ENCODE results near the gene BCAP31.
"Not testable (repeated sequence)": the region's sequence is repeated elsewhere in the genome, so short reads cannot be mapped to it uniquely, and the experiment has no call there.

BCAP31 gene

GRCh38 chrX:153734871-153735270 lies 10.7 kb upstream of the BCAP31 start:
- Mint-ChIP-seq H3K9me3 (peaks cover 33% of the 10 kb centered on the region), H3K27ac (no peak overlapping the region), H3K4me1 (no peaks in the 10 kb centered on the region), H3K36me3 (ENCODE audit: low read depth) (peaks cover 35% of the 10 kb centered on the region), H3K4me3 (no peak overlapping the region), H3K27me3 (ENCODE audit: low read depth) (no peaks in the 10 kb centered on the region)
- TF ChIP-seq CTCF (IDR thresholded peaks at IDR 0.05; ENCODE audit: unreplicated experiment in 3 of 3): no peak

GRCh38 chrX:153733651-153734240 lies 9.6 kb upstream of the BCAP31 start:
- Mint-ChIP-seq H3K9me3 (peaks cover 33% of the 10 kb centered on the region), H3K4me1 (no peaks in the 10 kb centered on the region), H3K27me3 (ENCODE audit: low read depth) (no peaks in the 10 kb centered on the region), H3K27ac (no peak overlapping the region), H3K4me3 (no peak overlapping the region), H3K36me3 (ENCODE audit: low read depth) (peaks cover 38% of the 10 kb centered on the region)
- TF ChIP-seq CTCF (IDR thresholded peaks at IDR 0.05; ENCODE audit: unreplicated experiment in 3 of 3): no peak

GRCh38 chrX:153732401-153732800 lies 8.2 kb upstream of the BCAP31 start:
- H3K36me3 Mint-ChIP-seq (ENCODE audit: low read depth): peaks cover 41% of the 10 kb centered on the region
- H3K4me3 Mint-ChIP-seq: no peak overlapping the region
- TF ChIP-seq CTCF (IDR thresholded peaks at IDR 0.05; ENCODE audit: unreplicated experiment in 3 of 3): no peak
- H3K27me3 Mint-ChIP-seq (ENCODE audit: low read depth): peaks cover 2% of the 10 kb centered on the region
- peaks cover 36% of the 10 kb centered on the region for H3K9me3 Mint-ChIP-seq
- H3K27ac Mint-ChIP-seq: no peak overlapping the region
- H3K4me1 Mint-ChIP-seq: peaks cover 7% of the 10 kb centered on the region

GRCh38 chrX:153731845-153732215 lies 7.6 kb upstream of the BCAP31 start:
- peaks cover 12% of the 10 kb centered on the region for H3K4me1 Mint-ChIP-seq
- no peak overlapping the region for H3K27ac Mint-ChIP-seq
- no peak for TF ChIP-seq CTCF (IDR thresholded peaks at IDR 0.05; ENCODE audit: unreplicated experiment in 3 of 3)

GRCh38 chrX:153731117-153731844 lies 7.1 kb upstream of the BCAP31 start:
- H3K9me3 Mint-ChIP-seq: peaks cover 36% of the 10 kb centered on the region
- H3K27ac Mint-ChIP-seq: no peak overlapping the region
- H3K4me3 Mint-ChIP-seq: no peak overlapping the region
- H3K36me3 Mint-ChIP-seq (ENCODE audit: low read depth): peaks cover 38% of the 10 kb centered on the region
- peaks cover 12% of the 10 kb centered on the region for H3K4me1 Mint-ChIP-seq
- H3K27me3 Mint-ChIP-seq (ENCODE audit: low read depth): peaks cover 6% of the 10 kb centered on the region
- TF ChIP-seq CTCF (IDR thresholded peaks at IDR 0.05; ENCODE audit: unreplicated experiment in 3 of 3): no peak

More at GRCh38 chrX:153731845-153732215, 7.6 kb upstream of the BCAP31 start:
- Mint-ChIP-seq H3K27me3 (ENCODE audit: low read depth) (peaks cover 6% of the 10 kb centered on the region), H3K4me3 (no peak overlapping the region), H3K36me3 (ENCODE audit: low read depth) (peaks cover 41% of the 10 kb centered on the region), H3K9me3 (peaks cover 36% of the 10 kb centered on the region)

GRCh38 chrX:153730115-153730514 lies 5.9 kb upstream of the BCAP31 start:
- not testable (repeated sequence) for H3K4me3 Mint-ChIP-seq

More at GRCh38 chrX:153730115-153730514, 5.9 kb upstream of the BCAP31 start:
- H3K4me1 Mint-ChIP-seq: peaks cover 12% of the 10 kb centered on the region
- peaks cover 32% of the 10 kb centered on the region for H3K36me3 Mint-ChIP-seq (ENCODE audit: low read depth)
- not testable (repeated sequence) for H3K27me3 Mint-ChIP-seq (ENCODE audit: low read depth); H3K27ac Mint-ChIP-seq
- peaks cover 30% of the 10 kb centered on the region for H3K9me3 Mint-ChIP-seq

Measured in nephron (organoid).